Uterus (tissue), 4 donors: ENCODE data around the gene CDH12. TPM values are rescaled to one million over a fixed set of nuclear protein-coding genes. Genes with fewer than 3 reads are reported as not detected.

ENCODE experiments used
- DNase-seq, 2 donors: peaks; one replicate each; pipeline ENCODE4 v3.0.0-alpha.2; 2019 to 2020
- H3K27ac ChIP-seq, 2 donors: fragments of 200-600 bp; sonication (generic); 1 replicate in 1 of 2; 2 replicates in 1 of 2; pipeline ENCODE4 v1.5.1; 2016 to 2018
- H3K27me3 ChIP-seq, 2 donors: fragments of 200-600 bp; sonication (generic); one replicate each; pipeline ENCODE4 v1.5.1; 2018 to 2019; ENCODE audit warnings: control low read depth in 1 of 2
- H3K36me3 ChIP-seq, 2 donors: fragments of 200-600 bp; sonication (generic); one replicate each; pipeline ENCODE4 v1.5.1; 2019; ENCODE audit warnings: control low read depth in 1 of 2
- H3K4me1 ChIP-seq, 2 donors: fragments of 200-600 bp; sonication (generic); one replicate each; pipeline ENCODE4 v1.5.1; 2018 to 2019; ENCODE audit warnings: control low read depth in 1 of 2
- H3K4me3 ChIP-seq, 2 donors: fragments of 200-600 bp; sonication (generic); 1 replicate in 1 of 2; 2 replicates in 1 of 2; pipeline ENCODE4 v1.5.1; 2018 to 2019; ENCODE audit warnings: mild to moderate bottlenecking in 1 of 2
- H3K9me3 ChIP-seq, 2 donors: fragments of 200-600 bp; sonication (generic); one replicate each; pipeline ENCODE4 v1.5.1; 2019; ENCODE audit warnings: control low read depth in 1 of 2
- POLR2A ChIP-seq, 2 donors: fragments of 450-650 bp; IDR thresholded peaks; one replicate each; pipeline ENCODE4 v1.6.1; 2016; ENCODE audit warnings: antibody characterized with exemption in 2 of 2, mild to moderate bottlenecking in 1 of 2, moderate library complexity in 1 of 2
- intact Hi-C: fragments of 100-400 bp; cut with DNase I; formaldehyde crosslinking; loops from one replicate; pipeline ENCODE4 v1.15.1; 2023; ENCODE audit warnings: low total_unique reads
- total RNA-seq, 4 donors: library from RNA; depleted of rRNA in 3 of 4; stranded (reverse); fragments of >200 nt in 3 of 4; gene quantifications; one replicate each; pipeline versions ENCODE4 v1.1.0 to v1.2.4, GENCODE V29; 2014 to 2023
- TF ChIP-seq, protein P1 (sequence below), 4 experiments: fragments of 200-600 bp in 2 of 4; fragments of 450-650 bp in 2 of 4; sonication (generic) in 2 of 4; IDR thresholded peaks; one replicate each; pipeline ENCODE4 v1.5.1; 2016 to 2019; ENCODE audit warnings: antibody characterized with exemption in 4 of 4, mild to moderate bottlenecking in 2 of 4, moderate library complexity in 1 of 4
- donor health status: DM: yes; HTN: yes; CAD: no.

CDH12 gene
- total RNA-seq, 4 donors from 2014 or later = 0.37 to 2.0 TPM; not detected in 2

- H3K4me1 ChIP-seq = no peaks in the 10 kb centered on the region
- H3K27ac ChIP-seq = no peak overlapping the region
- H3K4me3 ChIP-seq = no peak overlapping the region
- H3K36me3 ChIP-seq = no peaks in the 10 kb centered on the region
- TF ChIP-seq, protein P1, sequence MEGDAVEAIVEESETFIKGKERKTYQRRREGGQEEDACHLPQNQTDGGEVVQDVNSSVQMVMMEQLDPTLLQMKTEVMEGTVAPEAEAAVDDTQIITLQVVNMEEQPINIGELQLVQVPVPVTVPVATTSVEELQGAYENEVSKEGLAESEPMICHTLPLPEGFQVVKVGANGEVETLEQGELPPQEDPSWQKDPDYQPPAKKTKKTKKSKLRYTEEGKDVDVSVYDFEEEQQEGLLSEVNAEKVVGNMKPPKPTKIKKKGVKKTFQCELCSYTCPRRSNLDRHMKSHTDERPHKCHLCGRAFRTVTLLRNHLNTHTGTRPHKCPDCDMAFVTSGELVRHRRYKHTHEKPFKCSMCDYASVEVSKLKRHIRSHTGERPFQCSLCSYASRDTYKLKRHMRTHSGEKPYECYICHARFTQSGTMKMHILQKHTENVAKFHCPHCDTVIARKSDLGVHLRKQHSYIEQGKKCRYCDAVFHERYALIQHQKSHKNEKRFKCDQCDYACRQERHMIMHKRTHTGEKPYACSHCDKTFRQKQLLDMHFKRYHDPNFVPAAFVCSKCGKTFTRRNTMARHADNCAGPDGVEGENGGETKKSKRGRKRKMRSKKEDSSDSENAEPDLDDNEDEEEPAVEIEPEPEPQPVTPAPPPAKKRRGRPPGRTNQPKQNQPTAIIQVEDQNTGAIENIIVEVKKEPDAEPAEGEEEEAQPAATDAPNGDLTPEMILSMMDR (IDR thresholded peaks at IDR 0.05) = no peak
- no peak for DNase-seq
- intact Hi-C loops = no loop called here
- H3K9me3 ChIP-seq = no peaks in the 10 kb centered on the region
- no peaks in the 10 kb centered on the region for H3K27me3 ChIP-seq
These were observed 201.8 kb downstream of the CDH12 start for GRCh38 chr5:22651355-22651754.

GRCh38 chr5:22650511-22650910 lies 202.6 kb downstream of the CDH12 start:
- DNase-seq = no peak
- Histone ChIP-seq H3K9me3 (no peaks in the 10 kb centered on the region), H3K27me3 (no peaks in the 10 kb centered on the region), H3K4me3 (no peak overlapping the region), H3K36me3 (no peaks in the 10 kb centered on the region), H3K27ac (no peak overlapping the region), H3K4me1 (no peaks in the 10 kb centered on the region)
- TF ChIP-seq, protein P1 (IDR thresholded peaks at IDR 0.05) = no peak
- no peak for TF ChIP-seq POLR2A (IDR thresholded peaks at IDR 0.05)
- intact Hi-C loops = no loop called here

DNA sequence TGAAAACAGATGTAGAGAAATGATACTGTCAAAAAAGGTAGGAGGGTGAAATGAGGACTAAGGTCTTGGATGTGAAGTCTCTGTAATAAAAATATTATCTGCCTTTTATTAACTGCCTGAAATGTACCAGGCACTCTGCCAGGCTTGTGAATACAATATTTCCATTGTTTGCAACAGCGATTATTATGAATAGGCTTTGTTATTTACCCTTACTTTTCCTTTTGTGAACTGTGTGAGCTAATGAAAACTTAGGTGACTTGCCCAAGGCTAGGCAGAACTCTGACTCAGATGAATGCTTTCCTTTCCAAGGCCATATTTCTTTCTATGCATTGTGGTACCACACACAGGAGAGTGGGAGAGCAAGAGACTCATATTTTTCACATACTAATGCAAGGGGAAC lies 204.1 kb downstream of the CDH12 start:
- Histone ChIP-seq H3K36me3 (no peaks in the 10 kb centered on the region), H3K27me3 (no peaks in the 10 kb centered on the region), H3K9me3 (no peaks in the 10 kb centered on the region), H3K27ac (no peak overlapping the region), H3K4me1 (no peaks in the 10 kb centered on the region), H3K4me3 (no peak overlapping the region)
- DNase-seq = no peak
- intact Hi-C loops = no loop called here
- TF ChIP-seq POLR2A (IDR thresholded peaks at IDR 0.05) = no peak
- TF ChIP-seq, protein P1 (IDR thresholded peaks at IDR 0.05) = no peak

GRCh38 chr5:22644859-22645258 lies 208.3 kb downstream of the CDH12 start:
- no peak for DNase-seq

GRCh38 chr5:22643356-22643755 lies 209.8 kb downstream of the CDH12 start:
- intact Hi-C loops = no loop called here
- no peaks in the 10 kb centered on the region for H3K4me1 ChIP-seq
- no peaks in the 10 kb centered on the region for H3K27me3 ChIP-seq
- DNase-seq = no peak
- no peak overlapping the region for H3K4me3 ChIP-seq
- H3K36me3 ChIP-seq = no peaks in the 10 kb centered on the region
- no peaks in the 10 kb centered on the region for H3K9me3 ChIP-seq
- no peak overlapping the region for H3K27ac ChIP-seq
- TF ChIP-seq, protein P1 (IDR thresholded peaks at IDR 0.05) = no peak
- no peak for TF ChIP-seq POLR2A (IDR thresholded peaks at IDR 0.05)

More at GRCh38 chr5:22644859-22645258, 208.3 kb downstream of the CDH12 start:
- no peaks in the 10 kb centered on the region for H3K27me3 ChIP-seq
- no peak overlapping the region for H3K4me3 ChIP-seq
- H3K9me3 ChIP-seq = no peaks in the 10 kb centered on the region
- H3K36me3 ChIP-seq = no peaks in the 10 kb centered on the region
- H3K4me1 ChIP-seq = no peaks in the 10 kb centered on the region
- TF ChIP-seq, protein P1 (IDR thresholded peaks at IDR 0.05) = no peak
- no peak for TF ChIP-seq POLR2A (IDR thresholded peaks at IDR 0.05)
- intact Hi-C loops = no loop called here
- no peak overlapping the region for H3K27ac ChIP-seq
